Fibroblast of lung (primary cell): Measurements from ENCODE around the gene AGBL4.

Experiments used
- CTCF ChIP-seq, 2 donors: IDR thresholded peaks in 1 of 2; conservative IDR thresholded peaks in 1 of 2; 1 replicate in 1 of 2; 2 replicates in 1 of 2; pipeline ENCODE4 v1.5.1; 2011 to 2012; ENCODE audit warnings: low read length in 2 of 2, control low read depth in 1 of 2, inconsistent platforms in 1 of 2, low read depth in 1 of 2, mild to moderate bottlenecking in 1 of 2
- EZH2 ChIP-seq: IDR thresholded peaks from 2 replicates; pipeline ENCODE4 v1.5.1; 2012; ENCODE audit warnings: low read length, control low read depth, mild to moderate bottlenecking; ENCODE audit errors: missing control alignments

GRCh38 chr1:50060279-50060678 is 36.5 kb upstream of the AGBL4 start:
- TF ChIP-seq EZH2, result no peak
- TF ChIP-seq CTCF (conservative IDR thresholded peaks at IDR 0.05 in 1 of 2, IDR thresholded peaks at IDR 0.05 in 1 of 2; ENCODE audit: low read depth in 1 of 2, low read length in 2 of 2), result no peak
